GM12878 (cell line): ENCODE data around the gene PPP1R7. TPM values are rescaled to one million over a fixed set of nuclear protein-coding genes. Genes with fewer than 3 reads are reported as not detected.

Experiments
- ATAC-seq: fragments of 200-7000 bp; cut with Tn5 transposase; 3 replicates; pipeline ENCODE4 v1.9.1; 2020; ENCODE audit warnings: mild to moderate bottlenecking, moderate library complexity
- BruUV-seq: library from RNA; stranded (reverse); fragments of 400-500 nt; replicated peaks from 2 replicates; lab custom pipeline; 2021; lab: Mats Ljungman, UMichigan
- CTCF ChIA-PET: fragments of 300-600 bp; sonication (Branson Sonifier 250); formaldehyde crosslinking; extraction: SDS; loops from one replicate; lab custom pipeline; 2021; ENCODE audit warnings: inconsistent platforms; lab: Yijun Ruan, JAX
- POLR2A ChIA-PET: fragments of 350-600 bp; formaldehyde crosslinking; extraction: SDS; loops from one replicate; lab custom pipeline; 2021; ENCODE audit warnings: inconsistent platforms; lab: Charles Lee
- RAD21 ChIA-PET: fragments of 300-600 bp; sonication (Branson Sonifier 250); formaldehyde crosslinking; loops from one replicate; lab custom pipeline; 2023; ENCODE audit warnings: antibody characterized with exemption; ENCODE audit not compliant: unreplicated experiment; lab: Charles Lee
- SMC1A ChIA-PET: fragments of 300-600 bp; sonication (Branson Sonifier 250); formaldehyde crosslinking; loops from one replicate; lab custom pipeline; 2023; ENCODE audit not compliant: unreplicated experiment, uncharacterized antibody; lab: Charles Lee
- DNase-seq: peaks from one replicate; pipeline ENCODE4 v3.0.0-alpha.2; 2011; ENCODE audit warnings: low read depth, low spot score
- FAIRE-seq: peaks from 3 replicates; lab custom pipeline; 2011; peaks lifted over from hg19 to GRCh38; lab: Jason Lieb, UNC
- H2AFZ ChIP-seq: 2 replicates; pipeline ENCODE4 v1.6.0; 2011; ENCODE audit warnings: low read depth, low read length, control low read depth; ENCODE audit not compliant: control insufficient read depth
- H3K27ac ChIP-seq: 2 replicates; pipeline ENCODE4 v1.5.1; 2011; ENCODE audit warnings: control low read depth; ENCODE audit not compliant: control insufficient read depth, insufficient read depth
- H3K27me3 ChIP-seq, 2 experiments: replicated peaks in 1 of 2; 2 replicates each; pipeline versions ENCODE4 v1.6.0 to v1.6.1; 2011; ENCODE audit warnings: low read length in 1 of 2; ENCODE audit not compliant: control insufficient read depth in 2 of 2, insufficient read depth in 2 of 2
- H3K36me3 ChIP-seq, 2 experiments: 2 replicates each; pipeline ENCODE4 v1.5.1; 2011; ENCODE audit warnings: low read length in 1 of 2; ENCODE audit not compliant: control insufficient read depth in 2 of 2, insufficient read depth in 2 of 2
- H3K4me1 ChIP-seq: 2 replicates; pipeline ENCODE4 v1.6.1; 2011; ENCODE audit warnings: mild to moderate bottlenecking, low read length, moderate library complexity, mixed read lengths; ENCODE audit not compliant: control insufficient read depth, insufficient read depth
- H3K4me2 ChIP-seq: 2 replicates; pipeline ENCODE4 v1.6.0; 2011; ENCODE audit warnings: control low read depth; ENCODE audit not compliant: control insufficient read depth, insufficient read depth
- H3K4me3 ChIP-seq: fragments of 200-600 bp; sonication (generic); 2 replicates; pipeline ENCODE4 v1.5.1; 2016
- H3K79me2 ChIP-seq: 2 replicates; pipeline ENCODE4 v1.6.0; 2011; ENCODE audit warnings: low read length; ENCODE audit not compliant: control insufficient read depth, insufficient read depth
- H3K9ac ChIP-seq: 2 replicates; pipeline ENCODE4 v1.8.0; 2011; ENCODE audit warnings: low read length, control low read depth, mixed read lengths; ENCODE audit not compliant: control insufficient read depth, insufficient read depth
- H3K9me3 ChIP-seq: replicated peaks from 3 replicates; pipeline ENCODE4 v1.5.1; 2011; ENCODE audit warnings: mild to moderate bottlenecking, low read length; ENCODE audit not compliant: control insufficient read depth, insufficient read depth
- H4K20me1 ChIP-seq: 2 replicates; pipeline ENCODE4 v1.6.0; 2011; ENCODE audit not compliant: control insufficient read depth, insufficient read depth
- ETV6 ChIP-seq, 2 experiments: fragments of 450-650 bp in 1 of 2; IDR thresholded peaks in 1 of 2; conservative IDR thresholded peaks in 1 of 2; 2 replicates each; pipeline ENCODE4 v1.6.1; 2014; ENCODE audit warnings: antibody characterized with exemption in 1 of 2, borderline replicate concordance in 1 of 2, low read depth in 1 of 2, mild to moderate bottlenecking in 1 of 2, moderate library complexity in 1 of 2
- HCFC1 ChIP-seq: fragments of 150-350 bp; IDR thresholded peaks from 2 replicates; pipeline ENCODE4 v1.6.1; 2014; ENCODE audit warnings: low read length
- HDAC6 ChIP-seq: fragments of 200-600 bp; sonication (generic); IDR thresholded peaks from one replicate; pipeline ENCODE4 v1.8.0; 2017; ENCODE audit warnings: antibody characterized with exemption; ENCODE audit not compliant: unreplicated experiment
- KAT2A ChIP-seq: conservative IDR thresholded peaks from 2 replicates; pipeline ENCODE4 v1.6.1; 2011; ENCODE audit warnings: low read depth, low read length; ENCODE audit not compliant: control insufficient read depth
- MEF2A ChIP-seq: IDR thresholded peaks from 2 replicates; pipeline ENCODE4 v1.6.1; 2011; ENCODE audit warnings: low read depth, mild to moderate bottlenecking, low read length, moderate library complexity; ENCODE audit not compliant: insufficient read depth
- SMC3 ChIP-seq: IDR thresholded peaks from 2 replicates; pipeline ENCODE4 v1.6.1; 2011; ENCODE audit warnings: low read length, improper control_type of control experiment, borderline replicate concordance
- SPI1 ChIP-seq: IDR thresholded peaks from 2 replicates; pipeline ENCODE4 v1.6.1; 2011; ENCODE audit warnings: low read depth, mild to moderate bottlenecking, low read length, moderate library complexity, borderline replicate concordance; ENCODE audit not compliant: insufficient read depth
- TARDBP ChIP-seq: IDR thresholded peaks from 2 replicates; pipeline ENCODE4 v1.6.1; 2016; ENCODE audit warnings: borderline replicate concordance
- ZSCAN29 ChIP-seq: fragments of 450-650 bp; IDR thresholded peaks from 2 replicates; pipeline ENCODE4 v1.6.1; 2017; ENCODE audit warnings: mild to moderate bottlenecking, moderate library complexity
- WGBS: methylation state at CpG from one replicate; pipeline ENCODE4 v1.1.6; 2016; ENCODE audit warnings: low lambda C conversion rate; ENCODE audit not compliant: insufficient replicate concordance, insufficient coverage; ENCODE audit errors: missing lambda C conversion rate; 5-methylcytosine and 5-hydroxymethylcytosine counted together
- in situ Hi-C: fragments of 300-500 bp; cut with MboI; formaldehyde crosslinking; loops from 9 replicates; pipeline ENCODE4 v1.14.3; 2018; ENCODE audit warnings: mixed read lengths
- intact Hi-C: fragments of 100-400 bp; cut with micrococcal nuclease; formaldehyde crosslinking; loops from one replicate; pipeline ENCODE4 v1.14.2; 2022; ENCODE audit not compliant: unreplicated experiment
- polyA plus RNA-seq, 11 experiments: library from polyadenylated mRNA; depleted of rRNA in 4 of 11; unstranded in 6 of 11; stranded (reverse) in 5 of 11; fragments of >200 nt; fragmentation: Nextera tagmentation in 4 of 11; fragmentation: Illumina TruSeq in 1 of 11; extraction: Ambion mirVana in 4 of 11; extraction: Trizol in 1 of 11; gene quantifications; 1 replicate in 1 of 11; 2 replicates in 10 of 11; pipeline versions ENCODE4 v1.2.1 to v1.2.3, GENCODE V29; 2011 to 2016; ENCODE audit warnings: inconsistent platforms in 2 of 11, missing spikeins in 2 of 11, low read depth in 1 of 11
- total RNA-seq, 4 experiments: library from RNA; depleted of rRNA in 3 of 4; stranded (reverse); fragments of >200 nt in 3 of 4; fragmentation: Illumina TruSeq in 1 of 4; extraction: Trizol in 1 of 4; gene quantifications; 2 replicates each; pipeline versions ENCODE4 v1.2.1 to v1.2.3, GENCODE V29; 2013 to 2021
- TF ChIP-seq, protein P1 (sequence below): fragments of 450-650 bp; IDR thresholded peaks from 2 replicates; pipeline ENCODE4 v1.6.1; 2017; ENCODE audit warnings: antibody characterized with exemption, mild to moderate bottlenecking, moderate library complexity

The PPP1R7 gene
- total and polyA plus RNA-seq, 10 of the 15 experiments (the other 5 are each of a cell fraction or from before 2014, with no cell fraction given) = 78.5 to 174 (median 93.7) TPM

GRCh38 chr2:241142063-241142462 is 8.2 kb upstream of the PPP1R7 start:
- DNase-seq (no peak), FAIRE-seq (no peak), ATAC-seq (no peak)
- ChIA-PET SMC1A (interaction anchor here (1.2 kb wide), 1 partner anchor 24 kb away, joined by 3 read pairs; no protein-coding TSS in a partner anchor), CTCF (no interaction called here), POLR2A (no interaction called here), RAD21 (interaction anchor here (0.9 kb wide), 1 partner anchor 43 kb away, joined by 3 read pairs; no protein-coding TSS in a partner anchor)
- Histone ChIP-seq H3K4me2 (no peak overlapping the region), H3K36me3 (peaks cover 6 to 18% of the 10 kb centered on the region in 2 experiments), H3K4me3 (no peak overlapping the region), H4K20me1 (no peaks in the 10 kb centered on the region), H3K79me2 (peaks cover 10% of the 10 kb centered on the region), H3K27me3 (no peaks in the 10 kb centered on the region; a peak in 1 of 4 replicates), H3K4me1 (peaks cover 4% of the 10 kb centered on the region; the same call in 1 of the 2 replicates), H3K9ac (no peak overlapping the region), H3K9me3 (no peaks in the 10 kb centered on the region), H3K27ac (no peak overlapping the region), H2AFZ (no peak overlapping the region)
- in situ Hi-C loops (no loop called here), intact Hi-C loops (loop anchor here (10.0 kb wide), 1 partner anchor 57 kb away; no protein-coding TSS in a partner anchor)
- BruUV-seq = no TSS peak
- WGBS = 97% methylated on average over 6 of the region's 6 CpGs
- TF ChIP-seq SPI1 = peak; percentile 13; the same call in 1 of the 2 replicates
- TF ChIP-seq, protein P1, sequence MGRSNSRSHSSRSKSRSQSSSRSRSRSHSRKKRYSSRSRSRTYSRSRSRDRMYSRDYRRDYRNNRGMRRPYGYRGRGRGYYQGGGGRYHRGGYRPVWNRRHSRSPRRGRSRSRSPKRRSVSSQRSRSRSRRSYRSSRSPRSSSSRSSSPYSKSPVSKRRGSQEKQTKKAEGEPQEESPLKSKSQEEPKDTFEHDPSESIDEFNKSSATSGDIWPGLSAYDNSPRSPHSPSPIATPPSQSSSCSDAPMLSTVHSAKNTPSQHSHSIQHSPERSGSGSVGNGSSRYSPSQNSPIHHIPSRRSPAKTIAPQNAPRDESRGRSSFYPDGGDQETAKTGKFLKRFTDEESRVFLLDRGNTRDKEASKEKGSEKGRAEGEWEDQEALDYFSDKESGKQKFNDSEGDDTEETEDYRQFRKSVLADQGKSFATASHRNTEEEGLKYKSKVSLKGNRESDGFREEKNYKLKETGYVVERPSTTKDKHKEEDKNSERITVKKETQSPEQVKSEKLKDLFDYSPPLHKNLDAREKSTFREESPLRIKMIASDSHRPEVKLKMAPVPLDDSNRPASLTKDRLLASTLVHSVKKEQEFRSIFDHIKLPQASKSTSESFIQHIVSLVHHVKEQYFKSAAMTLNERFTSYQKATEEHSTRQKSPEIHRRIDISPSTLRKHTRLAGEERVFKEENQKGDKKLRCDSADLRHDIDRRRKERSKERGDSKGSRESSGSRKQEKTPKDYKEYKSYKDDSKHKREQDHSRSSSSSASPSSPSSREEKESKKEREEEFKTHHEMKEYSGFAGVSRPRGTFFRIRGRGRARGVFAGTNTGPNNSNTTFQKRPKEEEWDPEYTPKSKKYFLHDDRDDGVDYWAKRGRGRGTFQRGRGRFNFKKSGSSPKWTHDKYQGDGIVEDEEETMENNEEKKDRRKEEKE = no peak

DNA sequence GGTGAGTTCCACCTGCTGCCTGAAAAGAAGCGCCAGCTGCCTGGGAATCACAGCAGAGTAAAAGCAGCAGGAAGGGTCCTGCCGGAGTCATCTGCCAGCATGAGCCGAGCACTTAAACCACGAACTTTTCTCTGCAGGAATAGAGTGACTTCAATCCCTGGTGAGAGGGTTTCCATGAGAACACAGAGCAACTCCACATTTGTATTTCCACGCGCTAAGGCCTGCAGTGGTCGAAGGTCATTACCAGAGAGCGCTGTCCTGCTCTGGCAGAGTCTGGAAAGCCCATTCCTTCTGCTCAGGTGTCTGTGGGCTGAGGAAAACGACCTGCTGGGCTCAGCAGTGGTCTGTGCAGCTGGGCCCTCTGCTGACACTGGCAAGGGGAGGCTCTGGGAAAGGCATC is 7.7 kb upstream of the PPP1R7 start:
- intact Hi-C loops = loop anchor here (10.0 kb wide), 1 partner anchor 58 kb away; no protein-coding TSS in a partner anchor
- POLR2A ChIA-PET = no interaction called here

More for the DNA sequence above, 7.7 kb upstream of the PPP1R7 start:
- peaks cover 11% of the 10 kb centered on the region for H3K79me2 ChIP-seq
- no peaks in the 10 kb centered on the region for H3K9me3 ChIP-seq
- H3K27me3 ChIP-seq = no peaks in the 10 kb centered on the region; a peak in 1 of 4 replicates
- no peak overlapping the region for H3K4me3 ChIP-seq
- peaks cover 5 to 14% of the 10 kb centered on the region in 2 experiments for H3K36me3 ChIP-seq
- no peak for ATAC-seq
- H3K4me1 ChIP-seq = peaks cover 4% of the 10 kb centered on the region
- H3K4me2 ChIP-seq = no peak overlapping the region
- DNase-seq = no peak
- no peak overlapping the region for H3K9ac ChIP-seq
- RAD21 ChIA-PET = interaction anchor here (0.9 kb wide), 1 partner anchor 43 kb away, joined by 3 read pairs; no protein-coding TSS in a partner anchor
- no peak overlapping the region for H3K27ac ChIP-seq
- H4K20me1 ChIP-seq = no peaks in the 10 kb centered on the region
- FAIRE-seq = no peak
- WGBS = 88% methylated on average over 9 of the region's 9 CpGs
- in situ Hi-C loops = no loop called here
- CTCF ChIA-PET = no interaction called here
- BruUV-seq = no TSS peak
- TF ChIP-seq ZSCAN29 = no peak
- no peak for TF ChIP-seq ETV6 (conservative IDR thresholded peaks at IDR 0.05 in 1 of 2, IDR thresholded peaks at IDR 0.05 in 1 of 2; ENCODE audit: borderline replicate concordance in 1 of 2, low read depth in 1 of 2)
- no peak for TF ChIP-seq MEF2A
- no peak for TF ChIP-seq SMC3
- TF ChIP-seq HCFC1 = no peak
- no peak for TF ChIP-seq HDAC6
- no peak for TF ChIP-seq TARDBP
- TF ChIP-seq KAT2A = no peak
- H2AFZ ChIP-seq = no peak overlapping the region
- SMC1A ChIA-PET = interaction anchor here (1.2 to 1.5 kb wide), 2 partner anchors 25 to 64 kb away, joined by 3 to 5 read pairs; no protein-coding TSS in a partner anchor
